Loucy (cell line): ENCODE data around the gene TLCD2.
"Not testable (repeated sequence)": the region's sequence is repeated elsewhere in the genome, so short reads cannot be mapped to it uniquely, and the experiment has no call there.

Experiments
- H2AFZ ChIP-seq: fragments of 200-600 bp; sonication (generic); 2 replicates; pipeline ENCODE4 v1.6.0; 2016; ENCODE audit warnings: antibody characterized with exemption, mild to moderate bottlenecking, low read length, moderate library complexity
- H3F3A ChIP-seq: fragments of 200-600 bp; 2 replicates; pipeline ENCODE4 v1.6.0; 2016; ENCODE audit warnings: antibody characterized with exemption, low read depth, mild to moderate bottlenecking
- H3K27me3 ChIP-seq: fragments of 200-600 bp; sonication (generic); 2 replicates; pipeline ENCODE4 v1.6.1; 2014; ENCODE audit warnings: low read length, mild to moderate bottlenecking; ENCODE audit not compliant: insufficient read depth, poor library complexity, severe bottlenecking
- H3K36me3 ChIP-seq: fragments of 200-600 bp; sonication (generic); 2 replicates; pipeline ENCODE4 v1.6.1; 2016; ENCODE audit warnings: low read length; ENCODE audit not compliant: insufficient read depth
- H3K4me1 ChIP-seq: fragments of 200-600 bp; sonication (generic); 2 replicates; pipeline ENCODE4 v1.5.1; 2014; ENCODE audit warnings: low read length, mild to moderate bottlenecking; ENCODE audit not compliant: insufficient read depth, poor library complexity, severe bottlenecking
- H3K4me2 ChIP-seq: fragments of 200-600 bp; sonication (generic); 2 replicates; pipeline ENCODE4 v1.6.0; 2014; ENCODE audit warnings: antibody characterized with exemption, low read length, low read depth, mild to moderate bottlenecking; ENCODE audit not compliant: poor library complexity, severe bottlenecking
- H3K4me3 ChIP-seq: fragments of 200-600 bp; sonication (generic); 2 replicates; pipeline ENCODE4 v1.5.1; 2014; ENCODE audit warnings: low read length, mild to moderate bottlenecking, mixed read lengths; ENCODE audit not compliant: poor library complexity, severe bottlenecking
- H3K79me2 ChIP-seq: fragments of 200-600 bp; sonication (generic); 2 replicates; pipeline ENCODE4 v1.6.1; 2014; ENCODE audit warnings: low read length; ENCODE audit not compliant: insufficient read depth
- H3K9ac ChIP-seq: fragments of 200-600 bp; sonication (generic); 2 replicates; pipeline ENCODE4 v1.6.0; 2014; ENCODE audit warnings: mild to moderate bottlenecking, low read depth, low read length, moderate library complexity; ENCODE audit not compliant: poor library complexity, severe bottlenecking
- H3K9me2 ChIP-seq: fragments of 200-600 bp; sonication (generic); replicated peaks from 2 replicates; pipeline ENCODE4 v1.6.1; 2016; ENCODE audit warnings: low read depth, low read length, mixed read lengths
- H3K9me3 ChIP-seq: fragments of 200-600 bp; sonication (generic); 2 replicates; pipeline ENCODE4 v1.6.1; 2014; ENCODE audit warnings: mild to moderate bottlenecking, antibody characterized with exemption, low read length, low read depth; ENCODE audit not compliant: insufficient read depth
- H4K20me1 ChIP-seq: fragments of 200-600 bp; sonication (generic); 2 replicates; pipeline ENCODE4 v1.6.0; 2014; ENCODE audit warnings: antibody characterized with exemption, low read length, mild to moderate bottlenecking; ENCODE audit not compliant: insufficient read depth, poor library complexity, severe bottlenecking
- EZH2phosphoT487 ChIP-seq: fragments of 200-600 bp; IDR thresholded peaks from 2 replicates; pipeline ENCODE4 v1.6.1; 2018; ENCODE audit warnings: antibody characterized with exemption, mild to moderate bottlenecking, moderate library complexity, borderline replicate concordance
- TF ChIP-seq, protein P1 (sequence below): fragments of 200-600 bp; sonication (generic); conservative IDR thresholded peaks from 2 replicates; pipeline ENCODE4 v1.5.1; 2014; ENCODE audit warnings: mild to moderate bottlenecking, antibody characterized with exemption, low read length

TLCD2 gene

DNA sequence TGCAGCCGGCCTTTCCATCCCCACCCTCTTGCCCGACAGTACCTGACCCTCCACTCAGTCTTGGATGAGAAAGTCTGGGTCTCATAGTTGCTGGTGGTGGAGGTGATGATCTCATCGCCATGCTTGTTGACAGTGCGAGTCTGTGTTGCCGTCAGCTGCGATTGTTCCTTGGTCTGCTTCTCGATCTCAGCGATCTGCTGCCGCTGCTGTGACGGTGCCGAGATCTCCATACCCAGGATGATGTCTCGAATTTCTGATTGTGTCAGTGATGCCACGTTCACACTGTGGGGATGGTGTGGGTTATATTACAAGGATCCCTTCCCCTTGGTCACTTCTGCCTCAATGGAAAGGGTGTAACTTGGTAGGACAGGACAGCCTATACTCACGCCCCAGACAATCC is 56.4 kb downstream of the TLCD2 start:
- no peaks in the 10 kb centered on the region; the same call in 1 of the 2 replicates for H3F3A ChIP-seq
- H3K9me2 ChIP-seq: no peaks in the 10 kb centered on the region
- H3K9ac ChIP-seq: no peak overlapping the region
- no peaks in the 10 kb centered on the region for H3K27me3 ChIP-seq
- H3K79me2 ChIP-seq: no peaks in the 10 kb centered on the region
- no peak overlapping the region for H3K4me3 ChIP-seq
- H4K20me1 ChIP-seq: peaks cover 4% of the 10 kb centered on the region
- H3K4me2 ChIP-seq: no peak overlapping the region
- H3K36me3 ChIP-seq: peaks cover 86% of the 10 kb centered on the region
- TF ChIP-seq, protein P1, sequence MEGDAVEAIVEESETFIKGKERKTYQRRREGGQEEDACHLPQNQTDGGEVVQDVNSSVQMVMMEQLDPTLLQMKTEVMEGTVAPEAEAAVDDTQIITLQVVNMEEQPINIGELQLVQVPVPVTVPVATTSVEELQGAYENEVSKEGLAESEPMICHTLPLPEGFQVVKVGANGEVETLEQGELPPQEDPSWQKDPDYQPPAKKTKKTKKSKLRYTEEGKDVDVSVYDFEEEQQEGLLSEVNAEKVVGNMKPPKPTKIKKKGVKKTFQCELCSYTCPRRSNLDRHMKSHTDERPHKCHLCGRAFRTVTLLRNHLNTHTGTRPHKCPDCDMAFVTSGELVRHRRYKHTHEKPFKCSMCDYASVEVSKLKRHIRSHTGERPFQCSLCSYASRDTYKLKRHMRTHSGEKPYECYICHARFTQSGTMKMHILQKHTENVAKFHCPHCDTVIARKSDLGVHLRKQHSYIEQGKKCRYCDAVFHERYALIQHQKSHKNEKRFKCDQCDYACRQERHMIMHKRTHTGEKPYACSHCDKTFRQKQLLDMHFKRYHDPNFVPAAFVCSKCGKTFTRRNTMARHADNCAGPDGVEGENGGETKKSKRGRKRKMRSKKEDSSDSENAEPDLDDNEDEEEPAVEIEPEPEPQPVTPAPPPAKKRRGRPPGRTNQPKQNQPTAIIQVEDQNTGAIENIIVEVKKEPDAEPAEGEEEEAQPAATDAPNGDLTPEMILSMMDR: no peak
- TF ChIP-seq EZH2phosphoT487: no peak
- no peak overlapping the region for H2AFZ ChIP-seq
- H3K9me3 ChIP-seq: no peaks in the 10 kb centered on the region
- H3K4me1 ChIP-seq: no peaks in the 10 kb centered on the region

DNA sequence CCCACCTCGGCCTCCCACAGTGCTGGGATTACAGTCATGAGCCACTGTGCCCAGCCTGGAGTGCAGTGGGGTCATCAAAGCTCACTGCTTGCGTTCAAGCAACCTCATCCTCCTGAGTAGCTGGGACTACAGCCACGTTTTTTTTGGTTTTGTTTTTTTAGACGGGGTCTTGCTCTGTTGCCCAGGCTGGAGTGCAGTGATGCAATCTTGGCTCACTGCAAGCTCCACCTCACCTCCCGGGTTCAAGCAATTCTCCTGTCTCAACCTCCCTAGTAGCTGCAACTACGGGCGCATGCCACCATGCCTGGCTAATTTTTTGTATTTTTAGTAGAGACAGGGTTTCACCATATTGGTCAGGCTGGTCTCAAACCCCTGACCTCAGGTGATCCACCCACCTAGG is 57.4 kb downstream of the TLCD2 start:
- H3K9me3 ChIP-seq, H3K79me2 ChIP-seq, H4K20me1 ChIP-seq, H3K9me2 ChIP-seq, H3K4me3 ChIP-seq, H3K4me1 ChIP-seq, H3K4me2 ChIP-seq, H3K9ac ChIP-seq, H2AFZ ChIP-seq, H3K27me3 ChIP-seq, H3F3A ChIP-seq: not testable (repeated sequence)
- H3K36me3 ChIP-seq: peaks cover 76% of the 10 kb centered on the region
